HG03103 (cell line): ENCODE measurements around the gene MLLT10.
A peak's percentile ranks its signal among the peaks of the same experiment; 100 is the strongest.
"Not testable (repeated sequence)": the region's sequence is repeated elsewhere in the genome, so short reads cannot be mapped to it uniquely, and the experiment has no call there.

Experiments used
- ATAC-seq: cut with Tn5 transposase; IDR thresholded peaks from one replicate; pipeline ENCODE4 v1.9.1; 2021; ENCODE audit warnings: low read depth; ENCODE audit not compliant: unreplicated experiment

Gene MLLT10

DNA sequence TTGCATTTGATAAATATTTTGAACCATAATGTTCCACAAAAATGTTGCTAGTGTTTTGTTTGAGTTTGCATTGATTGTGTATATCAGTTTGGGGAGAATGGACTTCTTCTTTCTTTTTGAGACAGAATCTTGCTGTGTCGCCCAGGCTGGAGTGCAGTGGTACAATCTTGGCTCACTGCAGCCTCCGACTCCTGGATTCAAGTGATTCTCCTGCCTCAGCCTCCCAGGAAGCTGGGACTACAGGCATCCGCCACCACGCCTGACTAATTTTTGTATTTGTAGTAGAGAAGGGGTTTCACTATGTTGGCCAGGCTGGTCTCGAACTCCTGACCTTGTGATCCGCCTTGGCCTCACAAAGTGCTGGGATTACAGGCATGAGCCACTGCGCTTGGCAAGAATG lies 25.0 kb downstream of the MLLT10 start:
- not testable (repeated sequence) for ATAC-seq

DNA sequence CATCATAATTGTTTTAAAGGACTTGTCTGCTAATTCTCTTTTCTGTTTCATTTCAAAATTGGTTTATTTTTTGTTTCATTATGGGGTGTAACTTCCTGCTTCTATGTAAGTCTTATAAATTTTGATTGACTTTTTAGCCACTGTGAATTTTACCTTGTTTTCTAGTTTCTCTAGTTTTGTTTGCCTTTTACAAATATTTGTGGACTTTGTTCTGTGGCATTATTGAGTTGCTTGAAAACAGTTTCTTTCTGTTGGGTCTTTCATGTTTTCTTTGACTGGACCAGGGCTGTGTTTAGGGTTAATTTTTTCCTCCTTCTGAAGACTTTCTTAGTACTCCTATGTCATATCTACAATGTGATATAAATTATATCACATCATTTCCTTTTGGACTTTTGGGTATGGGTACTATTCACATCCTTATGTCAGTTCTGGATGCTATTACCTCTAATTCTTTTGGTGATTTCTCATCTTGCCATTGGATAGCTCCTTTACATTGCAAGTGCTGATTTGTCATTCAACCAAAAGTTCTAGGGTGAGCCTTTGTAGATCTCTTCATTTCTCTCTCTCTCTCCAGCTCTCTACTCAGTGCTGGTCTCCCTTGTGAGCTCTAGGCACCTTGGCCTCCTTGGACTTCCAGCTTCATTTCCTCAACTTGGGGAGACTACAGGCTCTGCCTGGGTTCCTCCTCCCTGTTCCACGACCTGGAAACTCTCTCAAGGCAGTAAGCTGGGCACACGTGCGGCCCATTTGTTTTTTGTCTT lies 36.9 kb downstream of the MLLT10 start:
- no peak for ATAC-seq

DNA sequence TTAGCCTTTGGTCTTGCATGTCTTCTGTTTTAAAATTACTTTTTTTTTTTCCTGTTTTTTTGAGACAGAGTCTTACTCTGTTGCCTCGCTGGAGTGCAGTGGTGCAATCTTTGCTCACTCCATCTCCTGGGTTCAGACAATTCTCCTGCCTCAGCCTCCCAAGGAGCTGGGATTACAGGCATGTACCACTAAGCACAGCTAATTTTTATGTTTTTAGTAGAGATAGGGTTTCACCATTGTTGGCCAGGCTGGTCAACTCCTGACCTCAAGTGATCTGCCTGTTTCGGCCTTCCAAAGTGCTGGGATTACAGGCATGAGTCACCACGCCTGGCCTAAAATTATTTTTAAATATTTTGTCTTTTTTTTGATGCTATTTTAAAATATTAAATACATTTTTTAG lies 38.5 kb downstream of the MLLT10 start:
- no peak for ATAC-seq

DNA sequence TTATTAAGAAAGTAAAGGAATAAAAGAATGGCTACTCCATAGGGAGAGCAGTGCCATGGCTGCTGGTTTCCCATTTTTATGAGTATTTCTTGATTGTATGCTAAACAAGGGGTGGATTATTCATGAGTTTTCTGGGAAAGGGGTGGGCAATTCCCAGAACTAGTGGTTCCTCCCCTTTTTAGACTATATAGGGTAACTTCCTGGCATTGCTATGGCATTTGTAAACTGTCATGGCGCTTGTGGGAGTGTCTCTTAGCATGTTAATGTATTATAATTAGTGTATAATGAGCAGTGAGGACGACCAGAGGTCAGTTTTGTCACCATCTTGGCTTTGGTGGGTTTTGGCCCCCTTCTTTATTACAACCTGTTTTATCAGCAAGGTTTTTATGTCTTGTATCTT lies 40.5 kb downstream of the MLLT10 start:
- not testable (repeated sequence) for ATAC-seq

DNA sequence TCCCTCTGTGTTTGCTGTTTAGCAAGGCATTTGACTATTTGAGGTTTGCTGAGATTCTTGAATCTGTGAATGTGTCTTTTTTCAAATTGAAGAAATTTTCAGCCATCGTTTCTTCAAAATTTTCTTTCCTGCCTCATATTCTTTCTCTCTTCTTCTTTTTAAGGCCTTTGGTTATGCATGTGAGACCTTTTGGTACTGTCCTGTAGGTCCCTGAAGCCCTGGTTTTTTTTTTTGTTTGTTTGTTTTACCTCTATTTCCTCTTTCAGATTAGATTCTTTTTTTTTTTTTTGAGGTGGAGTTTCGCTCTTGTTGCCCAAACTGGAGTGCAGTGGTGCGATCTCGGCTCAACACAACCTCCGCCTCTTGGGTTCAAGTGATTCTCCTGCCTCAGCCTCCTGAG lies 45.3 kb downstream of the MLLT10 start:
- ATAC-seq, result no peak

DNA sequence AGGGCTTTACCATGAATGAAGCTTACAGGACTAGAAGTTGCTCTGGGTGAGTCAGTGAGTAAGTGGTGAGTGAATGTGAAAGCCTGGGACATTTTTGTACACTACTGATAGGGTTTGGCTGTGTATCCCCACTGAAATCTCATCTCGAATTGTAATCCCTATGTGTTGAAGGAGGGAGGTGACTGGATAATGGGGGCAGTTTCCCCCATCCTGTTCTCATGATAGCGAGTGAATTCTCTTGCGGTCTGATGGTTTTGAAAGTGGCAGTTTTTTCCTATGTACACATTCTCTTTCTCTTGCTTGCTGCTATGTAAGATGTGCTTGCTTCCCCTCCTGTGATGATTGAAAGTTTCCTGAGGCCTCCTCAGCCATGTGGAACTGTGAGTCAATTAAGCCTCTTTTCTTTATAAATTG lies 47.4 kb downstream of the MLLT10 start:
- peak; percentile 66 for ATAC-seq

DNA sequence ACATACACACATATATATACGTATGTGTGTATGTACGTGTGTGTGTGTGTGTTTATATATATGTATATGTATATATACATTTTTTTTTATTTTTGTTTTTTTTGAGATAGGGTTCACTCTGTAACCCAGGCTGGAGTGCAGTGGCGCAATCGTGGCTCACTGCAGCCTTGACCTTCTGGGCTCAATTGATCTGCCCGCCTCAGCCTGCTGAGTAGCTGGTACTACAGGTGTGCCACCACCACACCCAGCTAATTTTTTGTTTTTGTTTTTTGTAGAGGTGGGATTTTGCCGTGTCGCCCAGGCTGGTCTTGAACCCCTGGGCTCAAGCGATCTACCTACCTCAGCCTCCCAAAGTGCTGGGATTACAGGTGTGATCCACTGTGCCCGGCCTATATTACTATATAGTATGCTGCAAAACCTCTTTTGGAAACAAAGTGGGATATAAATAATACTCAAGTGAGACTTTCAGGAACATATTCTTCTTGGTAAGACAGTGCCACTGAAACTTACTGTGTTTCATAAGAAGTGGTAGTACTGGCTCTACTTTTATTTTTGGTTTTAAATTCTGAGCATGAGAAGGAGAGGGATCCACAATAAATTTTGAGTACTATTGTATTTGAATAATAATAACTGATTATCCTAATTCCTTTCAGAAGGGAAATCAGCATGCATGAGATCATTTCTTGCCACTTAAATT lies 51.0 kb downstream of the MLLT10 start:
- ATAC-seq, result no peak

DNA sequence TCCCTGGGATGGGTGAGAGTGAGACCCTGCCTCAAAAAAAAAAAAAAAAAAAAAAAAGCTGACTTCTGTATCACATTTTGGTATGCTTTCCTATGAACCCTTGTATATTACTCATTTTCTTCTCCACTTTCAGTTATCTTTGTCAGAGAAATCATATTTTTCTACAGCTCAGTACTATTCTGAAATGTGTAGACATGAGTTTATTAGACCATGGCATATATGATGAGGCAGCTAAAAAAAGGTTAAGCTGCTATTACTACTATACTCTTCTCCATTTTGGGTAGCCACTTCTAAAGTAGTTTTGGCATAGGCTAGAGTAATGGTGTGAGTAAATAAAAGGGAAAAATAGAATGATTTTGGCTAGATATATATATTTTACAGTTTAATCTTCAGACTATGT lies 53.4 kb downstream of the MLLT10 start:
- no peak for ATAC-seq

DNA sequence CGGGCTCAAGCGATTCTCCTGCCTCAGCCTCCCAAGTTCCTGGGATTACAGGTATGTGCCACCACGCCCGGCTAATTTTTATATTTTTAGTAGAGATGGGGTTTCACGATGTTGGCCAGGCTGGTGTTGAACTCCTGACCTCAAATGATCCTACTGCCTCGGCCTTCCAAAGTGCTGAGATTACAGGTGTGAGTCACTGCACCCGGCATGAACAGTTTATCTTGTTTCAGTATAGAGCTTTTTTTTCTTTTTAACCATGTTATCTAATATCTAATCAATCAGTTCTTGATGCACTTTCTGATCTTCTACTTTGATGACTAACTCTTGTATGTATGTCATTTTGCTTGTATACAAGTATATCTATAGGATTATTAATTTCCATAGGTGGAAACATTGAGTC lies 54.1 kb downstream of the MLLT10 start:
- not testable (repeated sequence) for ATAC-seq

DNA sequence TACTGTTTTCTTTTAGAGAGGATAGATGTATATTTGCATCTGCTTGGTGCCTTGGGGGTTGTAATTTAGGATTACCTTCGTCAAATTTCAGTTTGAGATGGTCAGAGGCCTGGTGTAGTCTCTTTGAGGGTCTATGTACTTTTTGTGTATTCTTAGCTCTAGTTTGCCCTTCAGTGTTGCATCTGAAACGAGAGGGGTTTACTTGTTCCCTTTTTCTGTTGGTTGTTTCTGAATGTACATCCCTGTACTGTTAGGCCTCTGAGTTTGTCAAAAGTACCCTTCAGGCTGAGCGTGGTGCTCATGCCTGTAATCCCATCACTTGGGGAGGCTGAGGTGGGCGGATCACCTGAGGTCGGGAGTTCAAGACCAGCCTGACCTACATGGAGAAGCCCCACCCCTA lies 60.0 kb downstream of the MLLT10 start:
- no peak for ATAC-seq

DNA sequence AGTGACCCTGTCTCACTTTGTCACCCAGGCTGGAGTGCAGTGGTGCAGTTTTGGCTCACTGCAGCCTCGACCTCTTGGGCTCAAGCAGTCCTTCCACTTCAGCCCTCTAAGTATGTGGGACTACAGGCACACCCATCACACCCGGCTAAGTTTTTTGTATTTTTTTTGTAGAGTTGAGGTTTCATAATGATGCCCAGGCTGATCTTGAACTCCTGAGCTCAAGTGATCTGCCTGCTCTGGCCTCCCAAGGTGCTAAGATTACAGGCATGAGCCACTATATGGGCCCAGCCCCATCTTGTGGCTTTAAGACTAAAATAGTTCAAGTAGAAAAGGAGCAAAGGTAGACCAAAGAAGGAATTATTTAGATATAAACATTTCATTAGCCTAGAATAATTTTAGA lies 65.5 kb downstream of the MLLT10 start:
- no peak for ATAC-seq

DNA sequence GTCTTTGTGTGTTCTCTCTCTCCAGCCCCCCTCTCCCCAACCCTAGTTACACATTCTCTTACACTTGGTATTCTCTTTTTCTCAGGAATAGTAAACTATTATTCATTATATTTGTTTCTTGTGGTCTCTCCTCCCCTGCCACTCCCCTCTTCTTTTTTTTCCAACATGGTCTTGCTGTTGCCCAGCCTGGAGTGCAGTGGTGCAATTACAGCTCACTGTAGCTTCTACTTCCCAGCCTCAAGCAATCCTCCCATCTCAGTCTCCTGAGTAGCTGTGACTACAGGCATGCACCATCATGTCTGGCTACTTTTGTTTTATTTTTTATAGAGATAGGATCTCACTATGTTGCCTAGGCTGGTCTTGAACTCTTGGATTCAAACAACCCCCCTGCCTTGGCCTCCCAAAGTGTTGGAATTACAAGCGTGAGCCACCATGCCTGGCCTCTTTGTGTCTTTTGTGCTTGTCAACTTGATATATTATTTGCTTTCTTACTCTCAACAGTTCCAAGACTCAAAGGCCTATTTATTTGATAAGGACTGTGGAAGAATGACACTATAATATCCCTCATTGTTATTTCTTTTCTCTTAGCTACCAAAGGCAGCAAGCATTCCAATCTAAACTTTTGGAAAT lies 66.9 kb downstream of the MLLT10 start:
- no peak for ATAC-seq

DNA sequence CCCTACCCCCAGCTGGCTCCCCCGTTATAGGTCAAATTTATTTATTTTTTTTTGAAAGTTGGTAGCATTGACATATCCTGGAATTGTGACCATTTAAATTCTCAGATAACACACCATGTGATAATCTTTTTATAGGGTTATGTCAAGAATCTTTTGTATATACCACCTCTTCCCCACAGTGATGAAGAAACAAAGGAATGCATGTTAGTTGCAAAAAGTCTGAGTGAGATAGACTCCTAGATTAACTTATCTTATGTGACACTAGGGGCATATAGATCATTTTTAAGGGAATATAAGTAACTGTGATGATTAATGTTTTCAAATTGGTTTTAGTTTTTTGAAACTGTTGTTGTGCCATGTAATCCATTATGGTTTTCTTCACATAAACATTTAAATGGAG lies 68.3 kb downstream of the MLLT10 start:
- no peak for ATAC-seq

DNA sequence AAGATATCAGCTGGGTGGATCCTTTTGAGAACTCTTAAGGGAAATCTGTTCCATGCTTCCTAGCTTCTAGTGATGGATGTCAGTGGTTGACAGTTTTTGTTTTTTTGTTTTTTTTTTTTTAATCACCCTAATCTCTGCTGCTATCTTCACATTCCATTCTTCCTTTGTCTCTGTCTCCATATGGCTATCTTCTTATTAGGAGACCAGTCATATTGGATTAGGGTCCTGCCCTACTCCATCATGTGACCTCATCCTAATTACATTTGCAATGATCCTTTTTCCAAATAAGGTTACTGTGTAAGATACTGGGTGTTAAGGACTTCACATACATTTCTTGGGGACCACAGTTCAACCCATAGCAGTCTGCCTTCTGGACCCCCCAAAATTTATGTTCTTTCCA lies 69.7 kb downstream of the MLLT10 start:
- no peak for ATAC-seq

DNA sequence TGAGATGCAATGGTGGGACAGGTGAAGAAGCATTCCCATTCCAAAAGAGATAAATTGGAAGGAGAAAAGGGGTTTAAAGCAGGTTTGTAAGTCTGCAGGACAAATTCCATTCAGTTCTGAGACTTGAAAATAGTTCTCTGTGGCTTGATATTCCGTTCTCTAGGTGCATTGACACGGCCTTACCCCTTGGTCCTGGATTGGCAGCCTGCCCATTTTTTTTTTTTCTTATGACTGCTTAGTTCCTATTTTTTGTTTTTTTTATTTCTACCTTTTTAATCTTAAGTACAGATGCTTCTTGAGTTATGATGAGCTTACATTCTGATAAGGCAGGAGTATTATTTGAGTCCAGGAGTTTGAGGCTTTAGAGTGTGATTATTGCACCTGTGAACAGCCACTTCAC lies 70.6 kb downstream of the MLLT10 start:
- ATAC-seq, result no peak

DNA sequence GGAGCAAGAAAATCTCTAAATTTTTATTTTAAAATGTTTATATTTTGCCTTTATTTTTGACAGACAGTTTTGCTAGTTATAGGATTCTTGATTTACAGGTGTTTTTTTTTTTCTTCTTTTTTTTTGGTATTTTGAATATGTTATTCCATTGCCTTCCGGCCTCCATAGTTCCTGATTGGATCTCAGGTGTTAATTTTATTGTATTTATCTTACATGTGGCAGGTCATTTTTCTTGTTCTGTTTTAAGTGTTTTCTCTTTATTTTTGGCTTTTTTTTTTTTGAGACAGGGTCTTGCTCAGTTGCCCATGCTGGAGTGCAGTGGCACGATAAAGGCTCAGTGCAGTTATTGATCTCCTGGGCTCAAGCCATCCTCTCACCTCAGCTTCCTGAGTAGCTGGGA lies 73.9 kb downstream of the MLLT10 start:
- no peak for ATAC-seq

DNA sequence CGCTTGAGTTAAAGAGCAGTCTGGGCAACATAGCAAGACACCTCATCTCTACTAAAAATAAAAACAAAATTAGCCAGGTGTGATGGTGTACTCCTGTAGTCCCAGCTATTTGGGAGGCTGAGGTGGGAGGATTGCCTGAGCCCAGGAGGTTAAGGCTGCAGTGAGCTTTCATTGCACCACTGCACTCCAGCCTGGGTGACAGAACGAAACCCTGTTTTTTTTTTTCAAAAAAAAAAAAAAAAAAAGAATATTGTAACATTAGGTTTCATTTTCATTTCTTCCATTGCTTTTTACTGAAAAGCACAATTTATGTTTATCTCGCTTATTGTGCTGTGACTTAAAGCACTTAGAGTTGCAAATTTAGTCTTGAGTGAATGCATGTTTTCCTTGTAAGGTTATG lies 80.0 kb downstream of the MLLT10 start:
- no peak for ATAC-seq

DNA sequence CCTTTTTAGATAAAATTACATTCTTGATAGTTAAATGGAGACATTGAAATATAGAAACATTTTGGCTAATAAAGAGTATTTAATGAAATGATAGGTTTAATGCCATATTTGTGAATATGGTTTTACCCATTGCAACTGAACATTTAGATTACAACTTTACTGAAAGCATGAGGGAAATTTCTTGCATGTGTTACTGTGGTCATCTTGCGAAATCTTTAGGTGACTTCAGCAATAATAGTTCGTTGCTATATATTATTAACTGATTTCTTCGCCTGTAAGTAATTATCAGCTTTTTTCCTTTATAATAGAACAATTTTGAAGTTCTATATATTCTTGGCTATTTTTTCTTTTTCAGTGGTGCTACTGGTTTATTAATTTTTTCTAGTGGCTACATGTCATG lies 83.2 kb downstream of the MLLT10 start:
- ATAC-seq, result no peak

DNA sequence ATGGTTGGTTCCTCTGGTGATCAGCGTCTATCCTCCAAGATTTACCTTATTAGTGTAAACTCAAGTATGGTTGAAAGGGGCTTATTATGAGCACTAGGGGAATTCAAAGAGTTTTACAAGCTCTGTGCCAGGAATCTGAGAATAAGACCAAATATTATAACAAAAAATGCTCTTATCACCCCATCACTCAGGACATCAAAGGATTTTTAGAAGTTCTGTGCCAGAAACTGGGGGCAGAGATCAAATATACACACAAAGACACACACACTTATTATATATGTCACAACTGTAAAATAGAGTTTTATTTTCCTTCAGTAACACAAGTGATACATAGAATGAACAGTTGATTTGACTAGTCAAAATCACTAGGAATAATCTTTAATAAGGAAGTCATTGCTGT lies 89.3 kb downstream of the MLLT10 start:
- ATAC-seq, result no peak

DNA sequence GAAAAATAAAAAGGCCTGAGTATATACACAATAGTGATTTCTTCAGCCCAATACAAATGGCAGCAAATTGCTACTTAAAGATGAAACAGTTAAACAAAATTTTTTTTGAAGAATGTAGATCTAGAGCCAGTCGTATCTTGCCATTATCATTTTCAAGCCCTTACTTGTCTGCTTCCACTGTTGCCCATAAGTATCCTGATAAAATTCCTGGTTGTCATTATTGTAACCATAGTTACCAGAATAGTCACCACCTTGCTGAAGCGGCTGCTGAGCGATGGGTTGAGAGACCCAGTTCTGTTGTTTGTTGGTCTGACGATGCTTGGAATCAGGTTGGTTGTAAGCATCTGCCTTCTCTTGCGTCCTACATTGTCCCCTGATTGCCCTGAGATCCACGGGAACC lies 90.4 kb downstream of the MLLT10 start:
- ATAC-seq, result not testable (repeated sequence)

DNA sequence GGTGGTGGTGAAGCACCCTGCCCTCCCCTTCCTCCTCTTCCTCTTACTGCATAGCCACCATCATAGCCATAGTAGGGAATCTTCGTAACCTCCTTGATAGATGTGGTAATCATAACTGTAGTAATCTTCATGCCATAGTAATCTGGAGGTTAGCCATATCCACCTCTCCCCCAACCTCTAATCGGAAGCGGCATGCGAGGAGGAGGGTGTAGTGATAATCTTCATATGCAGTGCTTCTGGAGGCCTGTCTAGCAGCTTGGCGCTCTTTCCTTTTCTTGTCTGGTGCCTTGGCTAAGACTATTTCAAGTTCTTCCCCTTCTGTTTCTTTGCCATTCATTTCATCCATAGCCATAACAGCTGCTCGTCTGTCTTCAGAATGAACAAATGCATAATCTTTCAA lies 90.9 kb downstream of the MLLT10 start:
- no peak for ATAC-seq
